AG04449 (cell line): Measurements from ENCODE around the gene U2AF2.

Experiments used
- CTCF ChIA-PET: fragments of 350-600 bp; formaldehyde crosslinking; extraction: SDS; loops from one replicate; lab custom pipeline; 2021; ENCODE audit warnings: antibody characterized with exemption; lab: Yijun Ruan, JAX
- POLR2A ChIA-PET: fragments of 400-600, 350-600 bp; formaldehyde crosslinking; extraction: SDS; loops from one replicate; lab custom pipeline; 2020; ENCODE audit warnings: antibody characterized with exemption, inconsistent platforms; lab: Yijun Ruan, JAX
- DNase-seq: peaks from one replicate; pipeline ENCODE4 v3.0.0-alpha.2; 2010; ENCODE audit warnings: low read depth, low spot score
- H3K4me3 ChIP-seq: 2 replicates; pipeline ENCODE4 v1.5.1; 2011; ENCODE audit warnings: low read depth, mild to moderate bottlenecking, control low read depth, low read length
- TF ChIP-seq, protein P1 (sequence below): IDR thresholded peaks from one replicate; pipeline ENCODE4 v1.5.1; 2011; ENCODE audit warnings: mild to moderate bottlenecking, moderate library complexity, low read length, control low read depth, inconsistent platforms; ENCODE audit not compliant: insufficient read depth; ENCODE audit errors: missing control alignments

U2AF2 gene

GRCh38 chr19:55723491-55723890, 68.7 kb downstream of the U2AF2 start:
- TF ChIP-seq, protein P1, sequence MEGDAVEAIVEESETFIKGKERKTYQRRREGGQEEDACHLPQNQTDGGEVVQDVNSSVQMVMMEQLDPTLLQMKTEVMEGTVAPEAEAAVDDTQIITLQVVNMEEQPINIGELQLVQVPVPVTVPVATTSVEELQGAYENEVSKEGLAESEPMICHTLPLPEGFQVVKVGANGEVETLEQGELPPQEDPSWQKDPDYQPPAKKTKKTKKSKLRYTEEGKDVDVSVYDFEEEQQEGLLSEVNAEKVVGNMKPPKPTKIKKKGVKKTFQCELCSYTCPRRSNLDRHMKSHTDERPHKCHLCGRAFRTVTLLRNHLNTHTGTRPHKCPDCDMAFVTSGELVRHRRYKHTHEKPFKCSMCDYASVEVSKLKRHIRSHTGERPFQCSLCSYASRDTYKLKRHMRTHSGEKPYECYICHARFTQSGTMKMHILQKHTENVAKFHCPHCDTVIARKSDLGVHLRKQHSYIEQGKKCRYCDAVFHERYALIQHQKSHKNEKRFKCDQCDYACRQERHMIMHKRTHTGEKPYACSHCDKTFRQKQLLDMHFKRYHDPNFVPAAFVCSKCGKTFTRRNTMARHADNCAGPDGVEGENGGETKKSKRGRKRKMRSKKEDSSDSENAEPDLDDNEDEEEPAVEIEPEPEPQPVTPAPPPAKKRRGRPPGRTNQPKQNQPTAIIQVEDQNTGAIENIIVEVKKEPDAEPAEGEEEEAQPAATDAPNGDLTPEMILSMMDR, result no peak
- ChIA-PET CTCF (no interaction called here), POLR2A (no interaction called here)
- H3K4me3 ChIP-seq, result no peak overlapping the region
- no peak for DNase-seq
